Glutamatergic neuron (in vitro differentiated cells): Measurements from ENCODE around the gene PLEKHA7. TPM values are rescaled to one million over a fixed set of nuclear protein-coding genes. Genes with fewer than 3 reads are reported as not detected.

Experiments
- DNase-seq: peaks from one replicate; pipeline ENCODE4 v3.0.0; 2022
- H3K27ac Mint-ChIP-seq: one replicate; pipeline ENCODE4 v1.8.0; 2020; ENCODE audit warnings: mild to moderate bottlenecking, mixed read lengths, inconsistent platforms; ENCODE audit not compliant: unreplicated experiment
- H3K27me3 Mint-ChIP-seq: one replicate; pipeline ENCODE4 v1.8.0; 2020; ENCODE audit warnings: mild to moderate bottlenecking, moderate library complexity, mixed read lengths, inconsistent platforms; ENCODE audit not compliant: unreplicated experiment
- H3K36me3 Mint-ChIP-seq: one replicate; pipeline ENCODE4 v1.8.0; 2020; ENCODE audit warnings: mild to moderate bottlenecking, mixed read lengths, inconsistent platforms; ENCODE audit not compliant: unreplicated experiment
- H3K4me1 Mint-ChIP-seq: one replicate; pipeline ENCODE4 v1.8.0; 2020; ENCODE audit warnings: mild to moderate bottlenecking, low read depth, mixed read lengths, inconsistent platforms; ENCODE audit not compliant: unreplicated experiment
- H3K4me3 Mint-ChIP-seq: one replicate; pipeline ENCODE4 v1.8.0; 2020; ENCODE audit warnings: mild to moderate bottlenecking, mixed read lengths, inconsistent platforms; ENCODE audit not compliant: unreplicated experiment
- H3K9me3 Mint-ChIP-seq: one replicate; pipeline ENCODE4 v1.8.0; 2020; ENCODE audit warnings: mild to moderate bottlenecking, moderate library complexity, mixed read lengths, inconsistent platforms; ENCODE audit not compliant: unreplicated experiment
- total RNA-seq: library from RNA; stranded (reverse); fragmentation: NEBNext Ultra II Directional; extraction: Animal tissue kit (Norgen Biotek cat#: 25700); gene quantifications from one replicate; pipeline ENCODE4 v1.2.1, GENCODE V29; 2021; ENCODE audit not compliant: unreplicated experiment
- TF ChIP-seq, protein P1 (sequence below): fragments of 200-600 bp; sonication (generic); IDR thresholded peaks from one replicate; pipeline ENCODE4 v1.5.0; 2021; ENCODE audit not compliant: partially characterized antibody, unreplicated experiment

PLEKHA7 gene
- total RNA-seq, 1 donor from 2014 or later, result 5.7 TPM

DNA sequence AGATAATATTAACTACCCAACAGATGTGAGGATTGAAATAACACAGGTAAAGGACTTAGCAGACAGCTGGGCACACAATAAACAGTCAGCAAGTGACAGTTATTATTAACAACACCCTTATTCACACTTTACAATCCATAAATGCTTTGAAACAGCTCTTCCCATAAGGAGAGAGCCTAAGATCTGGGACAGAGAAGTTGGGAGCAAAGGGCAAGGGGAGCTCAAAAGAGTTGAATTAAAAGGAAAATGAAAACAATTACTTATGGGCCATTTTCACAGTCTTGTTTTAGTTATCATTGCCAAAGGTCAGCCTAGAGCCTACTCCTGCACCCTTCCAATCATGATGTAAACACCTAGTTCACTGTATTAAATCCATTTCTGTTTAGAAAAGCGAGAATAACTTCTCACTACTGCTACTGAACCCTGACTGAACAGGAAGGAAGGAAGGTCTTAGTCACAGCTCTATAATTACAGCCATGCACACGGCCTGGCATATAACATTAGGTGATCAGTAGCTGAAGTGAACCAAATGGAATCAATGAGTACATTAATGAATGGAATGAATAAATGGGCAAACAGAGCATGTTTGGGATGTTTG lies 111.3 kb downstream of the PLEKHA7 start:
- no peak overlapping the region for H3K4me3 Mint-ChIP-seq
- H3K9me3 Mint-ChIP-seq, result peaks cover 4% of the 10 kb centered on the region
- TF ChIP-seq, protein P1, sequence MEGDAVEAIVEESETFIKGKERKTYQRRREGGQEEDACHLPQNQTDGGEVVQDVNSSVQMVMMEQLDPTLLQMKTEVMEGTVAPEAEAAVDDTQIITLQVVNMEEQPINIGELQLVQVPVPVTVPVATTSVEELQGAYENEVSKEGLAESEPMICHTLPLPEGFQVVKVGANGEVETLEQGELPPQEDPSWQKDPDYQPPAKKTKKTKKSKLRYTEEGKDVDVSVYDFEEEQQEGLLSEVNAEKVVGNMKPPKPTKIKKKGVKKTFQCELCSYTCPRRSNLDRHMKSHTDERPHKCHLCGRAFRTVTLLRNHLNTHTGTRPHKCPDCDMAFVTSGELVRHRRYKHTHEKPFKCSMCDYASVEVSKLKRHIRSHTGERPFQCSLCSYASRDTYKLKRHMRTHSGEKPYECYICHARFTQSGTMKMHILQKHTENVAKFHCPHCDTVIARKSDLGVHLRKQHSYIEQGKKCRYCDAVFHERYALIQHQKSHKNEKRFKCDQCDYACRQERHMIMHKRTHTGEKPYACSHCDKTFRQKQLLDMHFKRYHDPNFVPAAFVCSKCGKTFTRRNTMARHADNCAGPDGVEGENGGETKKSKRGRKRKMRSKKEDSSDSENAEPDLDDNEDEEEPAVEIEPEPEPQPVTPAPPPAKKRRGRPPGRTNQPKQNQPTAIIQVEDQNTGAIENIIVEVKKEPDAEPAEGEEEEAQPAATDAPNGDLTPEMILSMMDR, result no peak
- DNase-seq, result no peak
- H3K4me1 Mint-ChIP-seq, result peaks cover 4% of the 10 kb centered on the region
- peaks cover 4% of the 10 kb centered on the region for H3K27me3 Mint-ChIP-seq
- no peak overlapping the region for H3K27ac Mint-ChIP-seq
- peaks cover 5% of the 10 kb centered on the region for H3K36me3 Mint-ChIP-seq

DNA sequence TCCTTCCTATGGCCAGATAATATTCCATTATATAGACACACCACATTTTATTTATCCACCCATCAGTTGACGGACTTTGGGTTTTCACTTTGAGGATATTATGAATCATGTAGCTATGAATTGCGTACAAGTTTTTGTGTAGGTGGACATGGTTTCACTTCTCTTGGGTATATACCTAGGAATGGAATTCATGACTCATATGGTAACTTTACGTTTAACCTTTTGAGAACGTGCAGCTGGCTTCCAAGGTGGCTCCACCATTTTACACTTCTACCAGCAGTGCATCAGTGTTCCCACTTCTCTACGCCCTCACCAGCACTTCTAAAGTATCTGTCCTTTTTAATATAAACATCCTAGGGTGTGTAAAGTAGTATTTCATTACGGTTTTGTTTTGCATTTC lies 112.0 kb downstream of the PLEKHA7 start:
- DNase-seq, result no peak
- Mint-ChIP-seq H3K36me3 (peaks cover 5% of the 10 kb centered on the region), H3K4me3 (no peak overlapping the region), H3K4me1 (peaks cover 10% of the 10 kb centered on the region), H3K27me3 (peaks cover 4% of the 10 kb centered on the region), H3K9me3 (peaks cover 4% of the 10 kb centered on the region), H3K27ac (no peak overlapping the region)
- TF ChIP-seq, protein P1, result no peak

DNA sequence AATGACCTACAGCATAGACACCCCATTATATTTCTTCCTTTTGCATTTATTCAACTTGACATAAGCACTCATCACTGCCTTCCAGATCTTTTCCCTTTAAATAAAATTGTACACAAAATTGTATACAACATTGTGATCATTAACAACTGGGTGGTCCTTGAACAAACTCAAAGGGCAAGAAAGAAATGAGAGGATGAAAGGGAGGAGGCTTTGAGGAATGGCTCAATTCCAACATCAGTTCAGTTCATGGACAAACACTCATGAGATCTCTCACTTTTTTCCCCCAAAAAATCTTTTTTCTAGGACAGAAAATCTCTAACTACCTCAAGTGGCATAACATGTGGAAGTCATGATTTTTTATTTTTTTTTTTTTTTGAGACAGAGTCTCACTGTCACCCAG lies 113.7 kb downstream of the PLEKHA7 start:
- H3K4me1 Mint-ChIP-seq, result peaks cover 10% of the 10 kb centered on the region
- no peaks in the 10 kb centered on the region for H3K36me3 Mint-ChIP-seq
- TF ChIP-seq, protein P1, result no peak
- H3K27me3 Mint-ChIP-seq, result peaks cover 3% of the 10 kb centered on the region
- no peaks in the 10 kb centered on the region for H3K9me3 Mint-ChIP-seq
- no peak overlapping the region for H3K27ac Mint-ChIP-seq
- H3K4me3 Mint-ChIP-seq, result no peak overlapping the region
- no peak for DNase-seq

DNA sequence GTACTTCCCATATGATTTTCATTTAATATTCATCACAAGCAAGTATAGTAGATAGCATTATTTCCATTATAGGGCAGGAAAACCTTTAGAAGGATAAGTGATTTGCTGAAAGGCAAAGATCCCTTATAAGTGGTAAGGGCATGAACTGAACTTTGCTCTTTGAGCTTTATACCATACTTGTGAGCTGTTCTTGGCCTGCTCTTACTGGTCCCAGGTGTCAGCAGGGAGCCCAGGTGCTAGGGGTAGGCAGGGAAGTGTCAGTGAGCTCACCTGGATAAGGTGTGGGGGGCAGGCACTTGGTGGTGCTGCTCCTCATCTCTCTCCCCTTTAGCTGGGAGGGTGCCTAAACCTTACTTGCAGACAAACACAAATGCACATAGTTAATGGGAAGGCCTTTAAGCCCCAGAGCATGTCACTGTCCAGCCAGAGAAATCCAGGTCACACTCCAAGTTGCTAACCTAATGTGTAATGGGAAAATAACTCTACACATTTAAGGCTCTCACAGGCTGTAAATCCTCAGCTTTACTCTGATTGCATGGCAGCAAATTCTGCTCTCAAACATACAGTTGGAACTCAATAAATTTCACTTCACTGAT lies 114.4 kb downstream of the PLEKHA7 start:
- no peak for DNase-seq
- TF ChIP-seq, protein P1, result no peak
- Mint-ChIP-seq H3K27me3 (peaks cover 3% of the 10 kb centered on the region), H3K36me3 (no peaks in the 10 kb centered on the region), H3K27ac (no peak overlapping the region), H3K9me3 (no peaks in the 10 kb centered on the region), H3K4me1 (peaks cover 10% of the 10 kb centered on the region), H3K4me3 (no peak overlapping the region)

DNA sequence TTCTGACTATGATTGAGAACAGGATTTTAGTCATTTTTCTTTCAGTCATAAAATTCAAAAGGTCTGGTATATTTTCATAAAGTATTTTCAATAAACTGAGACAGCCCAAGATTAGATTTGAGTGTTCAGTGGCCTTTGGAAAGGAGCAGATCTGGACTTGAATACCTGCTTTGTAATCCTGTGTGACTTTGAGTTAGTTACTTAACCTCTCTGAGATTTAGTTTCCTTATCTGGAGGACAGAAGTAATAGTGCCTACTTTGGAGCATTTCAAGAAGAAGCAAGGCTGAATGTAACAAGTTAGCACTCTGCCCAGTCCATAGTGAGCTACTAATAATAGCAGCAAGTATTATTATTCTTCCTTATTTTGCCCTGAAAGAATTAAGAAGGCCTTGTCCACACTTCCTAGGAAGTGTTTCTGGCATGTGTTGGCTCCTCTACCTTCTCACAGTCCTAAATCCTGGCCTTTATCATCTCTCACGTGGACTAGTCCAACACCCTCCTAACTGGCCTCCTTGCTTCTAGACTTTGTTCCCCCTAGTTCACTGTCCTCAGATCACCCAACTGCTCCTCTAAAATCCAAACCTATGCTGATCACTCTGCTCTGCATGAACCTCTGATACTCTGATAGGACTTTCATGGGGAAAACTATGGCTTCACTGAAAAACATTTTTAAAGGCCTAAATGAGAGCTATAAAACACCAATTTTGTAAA lies 115.8 kb downstream of the PLEKHA7 start:
- H3K9me3 Mint-ChIP-seq, result no peaks in the 10 kb centered on the region
- H3K27me3 Mint-ChIP-seq, result peaks cover 3% of the 10 kb centered on the region
- H3K36me3 Mint-ChIP-seq, result no peaks in the 10 kb centered on the region
- H3K27ac Mint-ChIP-seq, result no peak overlapping the region
- no peak for DNase-seq
- TF ChIP-seq, protein P1, result no peak
- peaks cover 8% of the 10 kb centered on the region for H3K4me1 Mint-ChIP-seq
- no peak overlapping the region for H3K4me3 Mint-ChIP-seq
